Gastroesophageal sphincter (tissue), 3 donors: ENCODE measurements around the gene TBPL2.
"Not testable (repeated sequence)": the region's sequence is repeated elsewhere in the genome, so short reads cannot be mapped to it uniquely, and the experiment has no call there.

Source experiments
- EP300 ChIP-seq: sonication (generic); formaldehyde crosslinking; IDR thresholded peaks from one replicate; pipeline ENCODE4 v1.6.1; 2017; ENCODE audit warnings: antibody characterized with exemption, mild to moderate bottlenecking
- POLR2A ChIP-seq, 2 donors: fragments of 450-650 bp; IDR thresholded peaks; one replicate each; pipeline ENCODE4 v1.6.1; 2017; ENCODE audit warnings: antibody characterized with exemption in 2 of 2, mild to moderate bottlenecking in 2 of 2, moderate library complexity in 1 of 2
- TF ChIP-seq, protein P1 (sequence below), 4 experiments: fragments of 200-600 bp in 2 of 4; fragments of 450-650 bp in 2 of 4; sonication (generic) in 1 of 4; IDR thresholded peaks; one replicate each; pipeline ENCODE4 v1.5.1; 2017 to 2019; ENCODE audit warnings: antibody characterized with exemption in 4 of 4, mild to moderate bottlenecking in 2 of 4, moderate library complexity in 2 of 4

DNA sequence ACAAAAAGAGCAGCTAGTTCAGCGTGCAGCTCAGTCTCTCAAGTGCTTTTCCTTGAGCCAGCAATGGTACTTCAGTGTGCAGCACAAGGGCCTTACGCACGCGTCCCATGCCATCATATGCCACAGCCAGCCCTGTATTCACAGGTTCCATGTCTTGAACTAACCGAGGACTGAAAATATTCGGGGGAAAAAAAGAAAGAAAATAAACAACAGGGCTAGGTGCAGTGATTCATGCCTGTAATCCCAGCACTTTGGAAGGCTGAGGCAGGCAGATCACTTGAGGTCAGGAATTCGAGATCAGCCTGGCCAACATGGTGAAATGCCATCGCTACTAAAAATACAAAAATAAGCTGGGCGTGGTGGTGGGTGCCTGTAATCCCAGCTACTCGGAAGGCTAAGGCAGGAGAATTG lies 57.4 kb downstream of the TBPL2 start:
- TF ChIP-seq, protein P1, sequence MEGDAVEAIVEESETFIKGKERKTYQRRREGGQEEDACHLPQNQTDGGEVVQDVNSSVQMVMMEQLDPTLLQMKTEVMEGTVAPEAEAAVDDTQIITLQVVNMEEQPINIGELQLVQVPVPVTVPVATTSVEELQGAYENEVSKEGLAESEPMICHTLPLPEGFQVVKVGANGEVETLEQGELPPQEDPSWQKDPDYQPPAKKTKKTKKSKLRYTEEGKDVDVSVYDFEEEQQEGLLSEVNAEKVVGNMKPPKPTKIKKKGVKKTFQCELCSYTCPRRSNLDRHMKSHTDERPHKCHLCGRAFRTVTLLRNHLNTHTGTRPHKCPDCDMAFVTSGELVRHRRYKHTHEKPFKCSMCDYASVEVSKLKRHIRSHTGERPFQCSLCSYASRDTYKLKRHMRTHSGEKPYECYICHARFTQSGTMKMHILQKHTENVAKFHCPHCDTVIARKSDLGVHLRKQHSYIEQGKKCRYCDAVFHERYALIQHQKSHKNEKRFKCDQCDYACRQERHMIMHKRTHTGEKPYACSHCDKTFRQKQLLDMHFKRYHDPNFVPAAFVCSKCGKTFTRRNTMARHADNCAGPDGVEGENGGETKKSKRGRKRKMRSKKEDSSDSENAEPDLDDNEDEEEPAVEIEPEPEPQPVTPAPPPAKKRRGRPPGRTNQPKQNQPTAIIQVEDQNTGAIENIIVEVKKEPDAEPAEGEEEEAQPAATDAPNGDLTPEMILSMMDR (IDR thresholded peaks at IDR 0.05), result not testable (repeated sequence)
- not testable (repeated sequence) for TF ChIP-seq EP300; POLR2A (IDR thresholded peaks at IDR 0.05)
